IPS DF 6.9 (cell line): ENCODE measurements around the gene SMIM5.

ENCODE experiments used
- DNase-seq: peaks from one replicate; pipeline ENCODE4 v3.0.0-alpha.2; 2013; ENCODE audit warnings: low read depth, low spot score
- H3K27ac ChIP-seq: one replicate; pipeline ENCODE4 v1.5.1; 2013; ENCODE audit warnings: low read length, control low read depth
- H3K27me3 ChIP-seq: 2 replicates; pipeline ENCODE4 v1.6.1; 2013; ENCODE audit warnings: mild to moderate bottlenecking, low read length; ENCODE audit not compliant: control insufficient read depth, insufficient read depth
- H3K36me3 ChIP-seq: 2 replicates; pipeline ENCODE4 v1.6.1; 2013; ENCODE audit warnings: low read length; ENCODE audit not compliant: control insufficient read depth, insufficient read depth
- H3K4me1 ChIP-seq: 2 replicates; pipeline ENCODE4 v1.6.1; 2013; ENCODE audit warnings: low read length; ENCODE audit not compliant: control insufficient read depth, insufficient read depth
- H3K4me3 ChIP-seq: 2 replicates; pipeline ENCODE4 v1.5.1; 2013; ENCODE audit warnings: mild to moderate bottlenecking, low read length
- H3K9me3 ChIP-seq: 2 replicates; pipeline ENCODE4 v1.6.1; 2013; ENCODE audit warnings: low read length, inconsistent platforms; ENCODE audit not compliant: control insufficient read depth, insufficient read depth
- WGBS: extraction: QIAGEN DNeasy Blood & Tissue Kit; methylation state at CpG from one replicate; pipeline ENCODE4 v1.1.7; 2013; ENCODE audit warnings: mixed read lengths, missing lambda C conversion rate; ENCODE audit not compliant: insufficient read length, insufficient coverage; 5-methylcytosine and 5-hydroxymethylcytosine counted together

SMIM5 gene, protein sequence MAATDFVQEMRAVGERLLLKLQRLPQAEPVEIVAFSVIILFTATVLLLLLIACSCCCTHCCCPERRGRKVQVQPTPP

GRCh38 chr17:75632863-75633485 is at the start of gene SMIM5:
SMIM5 (plus strand) TSS chr17:75633434; CDS start chr17:75640202, 6,768 bp downstream.
- H3K36me3 ChIP-seq, result no peaks in the 10 kb centered on the region; the same call in 1 of the 2 replicates
- no peaks in the 10 kb centered on the region for H3K9me3 ChIP-seq
- H3K4me3 ChIP-seq, result no peak within 1 kb of the TSS
- DNase-seq, result peak; percentile 58
- no peak within 1 kb of the TSS for H3K27ac ChIP-seq
- H3K4me1 ChIP-seq, result peaks cover 5% of the 10 kb centered on the region
- H3K27me3 ChIP-seq, result no peaks in the 10 kb centered on the region
- no CpG with 5 or more reads among the region's 19 CpGs for WGBS

GRCh38 chr17:75584849-75585175 is 48.4 kb upstream of the SMIM5 start:
- no peaks in the 10 kb centered on the region for H3K36me3 ChIP-seq
- H3K27ac ChIP-seq, result no peak overlapping the region
- H3K4me3 ChIP-seq, result no peak overlapping the region
- peaks cover 3% of the 10 kb centered on the region for H3K4me1 ChIP-seq
- no peaks in the 10 kb centered on the region for H3K9me3 ChIP-seq
- no CpG with 5 or more reads among the region's 7 CpGs for WGBS
- no peaks in the 10 kb centered on the region for H3K27me3 ChIP-seq
- DNase-seq, result no peak

DNA sequence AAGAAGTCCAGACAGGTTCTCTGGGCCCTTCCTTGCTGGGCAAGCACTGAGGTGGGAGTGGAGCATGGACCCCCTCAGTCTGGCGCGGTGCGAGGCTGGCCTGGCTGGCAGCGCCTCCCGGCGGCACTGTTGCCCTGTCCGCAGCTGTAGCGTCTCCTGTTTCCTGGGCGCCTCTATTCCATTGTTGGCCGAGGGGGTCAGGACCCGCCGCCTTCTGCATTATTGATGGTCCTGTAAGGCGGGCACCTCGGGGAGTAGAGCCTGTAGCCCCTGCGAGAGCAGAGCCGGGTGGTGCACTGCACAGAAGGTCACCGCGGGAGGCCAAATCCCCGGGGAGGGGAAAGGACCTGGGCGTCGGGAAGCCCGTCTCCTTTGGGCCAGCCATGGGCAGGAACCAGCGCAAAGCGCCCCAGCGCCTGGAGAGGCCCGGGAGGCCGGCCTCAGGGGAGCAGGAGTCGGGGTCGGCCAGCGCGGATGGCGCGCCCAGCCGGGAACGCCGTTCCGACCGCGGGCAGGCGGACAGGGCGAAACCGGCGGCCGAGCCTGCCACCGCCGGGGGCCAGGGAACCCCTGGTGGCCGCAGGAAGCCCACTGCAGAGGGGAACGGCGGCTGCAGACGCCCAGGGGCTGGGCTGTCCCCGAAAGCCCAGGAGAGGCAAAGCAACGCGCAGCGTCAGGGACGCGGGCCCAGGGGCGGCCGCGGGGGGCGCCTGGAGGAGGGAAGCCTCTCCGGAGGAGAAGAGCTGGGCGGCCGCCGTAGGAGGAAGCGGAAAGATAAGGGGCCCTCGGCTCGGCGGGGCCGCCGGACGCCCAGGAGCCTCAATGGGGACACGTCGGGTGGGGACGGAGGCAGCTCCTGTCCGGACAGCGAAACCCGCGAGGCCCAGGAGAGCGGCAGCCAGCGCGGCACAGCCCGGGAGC is 45.3 kb upstream of the SMIM5 start, which contains the start of gene MYO15B:
Gene MYO15B, plus strand, starts transcription at position 126 of the 921 bp plus-strand sequence. Its CDS starts 258 bp downstream, at position 384.
- H3K4me3 ChIP-seq, result peak within 1 kb of the TSS; percentile 44; the same call in 1 of the 2 replicates
- no peaks in the 10 kb centered on the region for H3K27me3 ChIP-seq
- H3K4me1 ChIP-seq, result peaks cover 3% of the 10 kb centered on the region
- no peak for DNase-seq
- no peaks in the 10 kb centered on the region for H3K9me3 ChIP-seq
- H3K27ac ChIP-seq, result no peak within 1 kb of the TSS
- WGBS, result no CpG with 5 or more reads among the region's 82 CpGs
- no peaks in the 10 kb centered on the region for H3K36me3 ChIP-seq

GRCh38 chr17:75588596-75589011 is 44.6 kb upstream of the SMIM5 start:
- Histone ChIP-seq H3K36me3 (no peaks in the 10 kb centered on the region), H3K27ac (no peak overlapping the region), H3K4me3 (peak overlapping the region; percentile 44; the same call in 1 of the 2 replicates), H3K27me3 (no peaks in the 10 kb centered on the region), H3K9me3 (no peaks in the 10 kb centered on the region), H3K4me1 (peaks cover 3% of the 10 kb centered on the region)
- WGBS, result no CpG with 5 or more reads among the region's 49 CpGs
- no peak for DNase-seq

DNA sequence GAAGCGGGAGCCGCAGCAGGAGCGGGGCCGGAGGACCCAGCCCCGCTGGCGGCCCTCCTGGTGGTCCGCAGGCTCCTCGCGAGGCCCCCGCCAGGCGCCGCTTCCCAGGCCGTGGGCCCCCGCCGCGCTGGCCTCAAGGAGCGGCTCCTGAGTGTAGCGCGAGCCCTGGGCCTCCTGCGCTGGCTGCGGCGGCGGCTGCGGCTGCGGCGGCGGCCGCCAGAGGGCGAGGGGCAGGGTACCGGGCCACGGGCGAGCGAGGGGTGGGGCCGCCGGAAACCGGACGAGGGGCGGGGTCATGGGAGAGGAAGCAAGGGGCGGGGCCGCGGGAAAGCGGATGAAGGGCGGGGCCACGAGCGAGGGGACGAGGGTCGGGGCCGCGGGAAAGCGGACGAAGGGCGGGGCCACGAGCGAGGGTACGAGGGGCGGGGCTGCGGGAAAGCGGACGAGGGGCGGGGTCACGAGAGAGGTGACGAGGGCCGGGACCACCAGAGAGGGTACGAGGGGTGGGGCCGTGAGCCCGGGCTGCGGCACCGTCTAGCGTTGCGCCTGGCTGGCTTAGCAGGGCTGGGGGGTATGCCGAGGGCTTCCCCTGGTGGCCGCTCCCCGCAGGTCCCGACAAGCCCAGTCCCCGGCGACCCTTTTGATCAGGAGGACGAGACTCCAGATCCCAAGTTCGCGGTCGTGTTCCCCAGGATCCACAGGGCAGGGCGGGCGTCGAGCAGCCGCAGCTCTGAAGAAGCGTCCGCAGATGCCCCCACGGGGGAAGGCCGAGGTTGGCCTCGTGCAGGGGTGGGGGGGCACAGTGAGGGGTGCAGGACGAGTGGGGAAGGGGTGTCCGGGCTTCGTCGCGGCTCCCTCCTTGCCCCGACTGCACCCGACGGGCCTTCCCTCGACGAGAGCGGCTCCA is 44.0 kb upstream of the SMIM5 start:
- peak; percentile 72 for DNase-seq
- H3K4me1 ChIP-seq, result peaks cover 3% of the 10 kb centered on the region
- WGBS, result no CpG with 5 or more reads among the region's 100 CpGs
- peak overlapping the region; percentile 44; the same call in 1 of the 2 replicates for H3K4me3 ChIP-seq
- no peak overlapping the region for H3K27ac ChIP-seq
- H3K9me3 ChIP-seq, result no peaks in the 10 kb centered on the region
- H3K36me3 ChIP-seq, result no peaks in the 10 kb centered on the region
- no peaks in the 10 kb centered on the region for H3K27me3 ChIP-seq

DNA sequence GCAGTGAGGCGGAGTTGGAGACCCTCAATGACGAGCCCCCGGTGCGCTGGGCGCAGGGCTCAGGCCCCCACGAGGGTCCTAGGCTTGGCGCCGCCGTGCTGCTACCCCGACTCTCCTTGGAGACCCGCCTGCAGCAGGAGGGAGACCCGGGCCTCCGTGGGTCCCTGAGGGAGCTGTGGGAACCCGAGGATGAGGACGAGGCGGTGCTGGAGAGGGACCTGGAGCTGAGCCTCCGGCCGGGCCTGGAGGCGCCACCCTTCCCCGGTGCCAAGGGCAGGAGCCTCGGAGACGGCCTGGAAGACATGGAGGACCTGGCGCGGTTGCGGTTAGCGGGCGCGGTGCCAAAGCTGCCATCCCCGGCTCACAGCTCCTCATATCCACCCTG is 43.3 kb upstream of the SMIM5 start:
- H3K4me3 ChIP-seq, result peak overlapping the region; percentile 5; the same call in 1 of the 2 replicates
- no peaks in the 10 kb centered on the region for H3K36me3 ChIP-seq
- peaks cover 3% of the 10 kb centered on the region for H3K4me1 ChIP-seq
- WGBS, result no CpG with 5 or more reads among the region's 29 CpGs
- no peaks in the 10 kb centered on the region for H3K9me3 ChIP-seq
- no peak for DNase-seq
- no peak overlapping the region for H3K27ac ChIP-seq
- H3K27me3 ChIP-seq, result no peaks in the 10 kb centered on the region

DNA sequence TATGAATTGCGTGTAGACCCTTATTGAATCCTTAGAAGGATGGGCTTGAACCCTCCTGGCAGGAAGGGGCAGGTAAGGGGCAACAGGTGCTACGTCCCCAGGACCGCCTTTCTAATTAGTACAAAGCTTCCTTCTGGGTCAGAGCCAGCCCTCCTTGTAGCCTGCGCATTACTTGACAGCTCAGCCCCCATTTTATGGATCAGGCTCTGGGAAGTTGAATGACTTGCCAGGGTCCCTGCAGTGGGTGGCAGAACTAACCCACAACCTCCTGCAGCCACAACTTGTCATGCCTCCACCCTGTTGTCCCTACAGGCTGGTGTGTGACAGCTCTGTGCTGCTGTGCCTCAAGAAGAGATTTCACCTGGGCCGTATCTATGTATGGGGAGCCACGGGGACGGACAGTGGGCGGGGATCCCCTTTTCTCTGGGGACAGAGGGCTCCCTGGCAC is 42.9 kb upstream of the SMIM5 start:
- DNase-seq, result no peak
- H3K36me3 ChIP-seq, result no peaks in the 10 kb centered on the region
- H3K4me1 ChIP-seq, result peaks cover 3% of the 10 kb centered on the region
- H3K27me3 ChIP-seq, result no peaks in the 10 kb centered on the region
- H3K9me3 ChIP-seq, result no peaks in the 10 kb centered on the region
- no peak overlapping the region for H3K27ac ChIP-seq
- no CpG with 5 or more reads among the region's 8 CpGs for WGBS
- no peak overlapping the region for H3K4me3 ChIP-seq

- no peaks in the 10 kb centered on the region for H3K27me3 ChIP-seq
- no peaks in the 10 kb centered on the region for H3K9me3 ChIP-seq
- H3K36me3 ChIP-seq, result no peaks in the 10 kb centered on the region
- no peak overlapping the region for H3K27ac ChIP-seq
- H3K4me3 ChIP-seq, result no peak overlapping the region
- peaks cover 3% of the 10 kb centered on the region for H3K4me1 ChIP-seq
- DNase-seq, result no peak
- WGBS, result no CpG with 5 or more reads among the region's 12 CpGs
Observed at GRCh38 chr17:75590849-75591721, 42.1 kb upstream of the SMIM5 start.

GRCh38 chr17:75591722-75592302 is 41.4 kb upstream of the SMIM5 start:
- no peak for DNase-seq
- no peak overlapping the region for H3K4me3 ChIP-seq
- H3K27ac ChIP-seq, result no peak overlapping the region
- H3K9me3 ChIP-seq, result no peaks in the 10 kb centered on the region
- WGBS, result no CpG with 5 or more reads among the region's 7 CpGs
- H3K36me3 ChIP-seq, result no peaks in the 10 kb centered on the region
- peaks cover 3% of the 10 kb centered on the region for H3K4me1 ChIP-seq
- H3K27me3 ChIP-seq, result no peaks in the 10 kb centered on the region
